ENCODE results near the gene UBE2G1.

DNA sequence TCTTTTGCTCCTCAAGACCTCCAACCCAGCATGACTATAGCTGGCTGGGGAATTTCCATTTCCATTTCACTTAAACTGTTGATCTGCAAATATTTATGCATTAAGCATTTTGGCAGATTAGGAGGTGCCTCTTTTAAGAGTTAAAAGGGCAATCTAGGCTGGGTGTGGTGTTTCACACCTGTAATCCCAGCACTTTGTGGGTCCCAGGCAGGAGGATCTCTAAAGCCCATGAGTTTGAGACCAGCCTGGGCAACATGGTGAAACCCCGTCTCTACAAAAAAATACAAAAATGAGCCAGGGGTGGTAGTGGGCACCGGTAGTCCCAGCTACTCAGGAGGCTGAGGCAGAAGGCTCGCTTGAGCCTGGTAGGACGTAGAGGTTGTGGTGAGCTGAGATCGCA, 119.8 kb downstream of the UBE2G1 start:
- TF ChIP-seq CTCF (IDR thresholded peaks at IDR 0.05; ENCODE audit: poor library complexity, severe bottlenecking) (no peak), POLR2AphosphoS5 (IDR thresholded peaks at IDR 0.05) (no peak), TAF1 (IDR thresholded peaks at IDR 0.05; ENCODE audit: low read depth) (no peak), RAD21 (conservative IDR thresholded peaks at IDR 0.05) (no peak), EZH2 (IDR thresholded peaks at IDR 0.05; ENCODE audit: borderline replicate concordance, insufficient read depth, low read length, poor library complexity, severe bottlenecking) (no peak), EP300 (conservative IDR thresholded peaks at IDR 0.05; ENCODE audit: poor library complexity, severe bottlenecking) (no peak), MXI1 (conservative IDR thresholded peaks at IDR 0.05; ENCODE audit: poor library complexity, severe bottlenecking) (no peak), SMC3 (conservative IDR thresholded peaks at IDR 0.05; ENCODE audit: poor library complexity) (no peak)
- TF ChIP-seq, protein P1, sequence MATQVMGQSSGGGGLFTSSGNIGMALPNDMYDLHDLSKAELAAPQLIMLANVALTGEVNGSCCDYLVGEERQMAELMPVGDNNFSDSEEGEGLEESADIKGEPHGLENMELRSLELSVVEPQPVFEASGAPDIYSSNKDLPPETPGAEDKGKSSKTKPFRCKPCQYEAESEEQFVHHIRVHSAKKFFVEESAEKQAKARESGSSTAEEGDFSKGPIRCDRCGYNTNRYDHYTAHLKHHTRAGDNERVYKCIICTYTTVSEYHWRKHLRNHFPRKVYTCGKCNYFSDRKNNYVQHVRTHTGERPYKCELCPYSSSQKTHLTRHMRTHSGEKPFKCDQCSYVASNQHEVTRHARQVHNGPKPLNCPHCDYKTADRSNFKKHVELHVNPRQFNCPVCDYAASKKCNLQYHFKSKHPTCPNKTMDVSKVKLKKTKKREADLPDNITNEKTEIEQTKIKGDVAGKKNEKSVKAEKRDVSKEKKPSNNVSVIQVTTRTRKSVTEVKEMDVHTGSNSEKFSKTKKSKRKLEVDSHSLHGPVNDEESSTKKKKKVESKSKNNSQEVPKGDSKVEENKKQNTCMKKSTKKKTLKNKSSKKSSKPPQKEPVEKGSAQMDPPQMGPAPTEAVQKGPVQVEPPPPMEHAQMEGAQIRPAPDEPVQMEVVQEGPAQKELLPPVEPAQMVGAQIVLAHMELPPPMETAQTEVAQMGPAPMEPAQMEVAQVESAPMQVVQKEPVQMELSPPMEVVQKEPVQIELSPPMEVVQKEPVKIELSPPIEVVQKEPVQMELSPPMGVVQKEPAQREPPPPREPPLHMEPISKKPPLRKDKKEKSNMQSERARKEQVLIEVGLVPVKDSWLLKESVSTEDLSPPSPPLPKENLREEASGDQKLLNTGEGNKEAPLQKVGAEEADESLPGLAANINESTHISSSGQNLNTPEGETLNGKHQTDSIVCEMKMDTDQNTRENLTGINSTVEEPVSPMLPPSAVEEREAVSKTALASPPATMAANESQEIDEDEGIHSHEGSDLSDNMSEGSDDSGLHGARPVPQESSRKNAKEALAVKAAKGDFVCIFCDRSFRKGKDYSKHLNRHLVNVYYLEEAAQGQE (IDR thresholded peaks at IDR 0.05; ENCODE audit: borderline replicate concordance), result no peak

Measured in neural cell (in vitro differentiated cells).